NCI-H187 (cell line): ENCODE measurements around the gene NUP62.

Experiments used
- DNase-seq, 2 experiments: peaks; one replicate each; lab custom pipeline; 2025; lab: John Stamatoyannopoulos, UW

Gene NUP62

DNA sequence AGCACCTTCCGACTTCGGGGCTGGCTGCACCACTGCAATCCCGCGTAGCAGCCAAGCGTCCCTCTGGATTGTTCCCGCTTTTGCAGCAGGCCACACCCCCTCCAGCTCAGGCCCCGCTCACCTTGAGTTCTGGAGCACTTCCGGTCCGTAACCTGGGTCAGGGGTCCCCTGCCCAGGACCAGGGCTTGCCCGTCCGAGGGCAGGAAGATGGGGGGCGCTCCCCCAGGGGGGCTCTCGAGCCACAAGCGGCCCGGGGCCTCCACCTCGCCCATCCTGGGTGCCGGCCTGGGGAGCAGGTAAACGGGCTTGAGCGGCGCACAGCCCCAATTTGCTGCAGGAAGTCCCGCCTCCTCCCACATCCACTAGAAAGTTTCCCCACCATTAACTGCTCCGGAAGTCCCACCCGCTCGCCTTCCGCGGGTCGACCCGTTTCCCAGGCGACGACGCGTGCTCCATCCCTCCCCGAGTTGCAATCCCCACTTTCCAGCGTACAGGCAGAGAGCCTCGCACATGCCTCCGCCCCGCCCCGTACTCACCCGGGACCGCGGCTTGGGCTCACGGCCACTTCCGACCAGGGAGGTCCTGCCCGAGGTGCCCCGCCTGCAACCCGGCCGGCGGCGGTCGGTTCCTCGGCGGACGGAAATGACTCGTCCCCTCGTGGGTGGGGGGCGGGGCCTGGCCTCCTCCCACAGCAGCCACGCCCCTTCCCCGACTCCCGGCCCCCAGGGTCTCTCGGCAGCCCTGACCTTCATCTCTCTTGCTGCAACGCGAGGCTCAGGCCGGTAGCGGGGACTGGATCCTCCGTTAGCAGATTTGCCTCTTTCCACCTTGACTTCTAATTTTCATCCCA lies 62.1 kb downstream of the NUP62 start, which contains the start of gene PNKP:
TSS of gene PNKP (minus strand) at position 644 of the 850 bp plus-strand sequence. CDS start at position 272, 372 bp downstream.
- DNase-seq: peak; percentile 84 to 95

DNA sequence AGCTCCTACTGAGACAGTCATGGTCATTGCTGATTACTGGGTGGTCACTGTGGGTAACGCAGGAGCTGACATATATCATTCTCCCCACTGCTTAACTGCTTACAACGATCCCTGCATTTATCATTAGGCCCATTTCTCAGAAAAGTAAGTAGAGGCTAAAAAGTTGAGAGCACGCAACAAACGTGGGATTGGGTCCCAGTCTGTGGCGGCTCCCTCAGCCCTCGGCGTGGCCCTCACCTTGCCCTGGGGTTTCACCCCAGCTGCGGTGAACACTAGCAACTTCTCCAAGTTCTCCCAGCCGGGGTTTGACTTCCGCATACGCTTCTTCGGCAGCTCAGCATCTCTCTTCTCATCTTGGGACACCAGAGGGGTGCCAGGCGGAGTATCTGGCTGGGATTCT lies 64.4 kb downstream of the NUP62 start:
- no peak for DNase-seq

DNA sequence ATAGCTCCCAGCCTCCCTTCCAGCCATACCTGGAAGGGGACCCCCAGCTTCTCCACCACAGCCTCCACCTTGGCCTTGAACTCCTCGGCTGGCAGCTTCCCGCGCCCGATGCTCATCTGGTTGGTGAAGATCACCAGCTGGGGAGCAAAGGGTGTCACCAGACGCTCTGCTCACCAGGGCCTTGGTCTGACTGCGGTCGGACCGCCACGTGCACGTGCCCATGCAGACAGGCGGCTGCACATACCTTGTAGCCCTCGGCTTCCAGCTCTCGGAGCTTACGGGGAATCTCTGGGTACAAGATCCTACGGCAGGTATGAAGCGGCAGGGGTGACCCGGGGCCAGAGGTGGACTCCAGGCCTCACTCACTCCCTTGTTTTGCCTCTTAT lies 65.4 kb downstream of the NUP62 start:
- DNase-seq: no peak

DNA sequence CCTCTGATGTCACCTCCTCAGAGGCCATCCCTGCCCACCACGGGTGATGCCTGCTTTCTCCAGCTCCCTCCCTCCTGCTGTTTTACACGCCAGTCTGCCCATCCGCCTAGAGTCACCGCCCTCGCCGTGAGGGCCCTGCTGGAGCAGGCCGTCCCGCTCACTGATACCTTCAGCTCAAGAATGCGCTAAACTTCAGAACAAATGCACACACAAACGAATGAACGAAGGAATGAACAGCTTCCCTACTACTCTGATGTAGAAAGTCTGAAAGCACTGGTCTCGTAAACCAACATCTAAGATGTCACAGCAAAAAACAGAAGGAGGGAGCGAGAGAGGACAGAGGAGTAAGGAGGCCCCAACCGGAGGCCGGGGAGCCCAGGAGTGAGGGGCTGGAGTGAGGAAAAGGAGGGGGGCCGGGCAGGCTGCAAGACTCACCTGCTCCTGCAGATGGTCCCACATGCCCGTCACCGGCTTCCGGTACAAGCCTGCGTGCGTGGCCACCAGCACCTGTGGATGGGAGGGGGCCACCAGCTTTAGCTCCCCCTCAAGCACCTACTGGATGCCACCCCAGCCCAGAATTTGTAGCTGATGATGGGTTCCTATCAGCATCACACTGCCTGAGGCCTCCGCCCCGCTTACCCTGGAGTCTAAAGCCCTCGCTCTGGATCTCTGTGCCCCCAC lies 65.9 kb downstream of the NUP62 start:
- DNase-seq: no peak

DNA sequence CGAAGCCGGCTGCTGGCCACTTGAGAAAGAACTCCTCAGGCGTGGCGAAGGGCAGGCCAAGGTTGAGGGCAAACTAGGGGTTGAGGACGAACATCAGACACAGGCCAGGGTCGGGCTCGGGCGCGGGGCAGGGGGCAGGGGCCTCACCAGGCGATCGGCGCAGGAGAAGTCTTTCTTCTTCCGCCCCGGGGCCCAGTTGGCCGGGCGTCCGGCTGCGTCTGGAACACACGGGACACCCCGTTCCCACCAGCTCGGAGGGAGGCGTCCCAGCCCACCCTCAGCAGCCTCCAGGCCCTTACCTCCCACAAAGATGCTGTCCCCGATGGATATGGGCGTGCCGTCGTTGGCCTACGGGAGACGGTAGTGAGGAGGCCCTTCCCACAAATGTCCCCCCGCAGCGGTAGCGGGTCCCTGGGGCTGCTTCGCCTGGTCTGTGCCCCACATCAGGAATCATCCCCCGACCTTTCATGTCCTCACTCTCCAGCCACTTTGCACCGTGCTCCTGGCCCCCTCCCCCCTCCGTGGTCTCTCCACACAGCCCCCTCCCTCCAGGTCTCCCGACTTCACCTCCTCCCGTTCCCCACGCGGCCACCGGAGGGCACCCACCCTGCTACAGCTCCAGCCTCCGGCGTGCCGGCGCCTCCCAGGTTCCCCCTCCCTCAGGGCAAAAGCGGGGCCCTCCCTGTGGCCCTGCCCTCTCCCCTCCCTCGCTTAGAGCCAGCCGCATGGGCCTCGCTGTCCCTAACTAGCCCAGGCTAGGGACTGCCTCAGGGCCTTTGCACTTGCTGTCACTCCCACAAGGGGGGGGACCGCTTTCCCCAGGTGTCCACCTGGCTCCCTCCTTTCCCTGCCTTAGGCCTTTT lies 66.7 kb downstream of the NUP62 start:
- DNase-seq: no peak

DNA sequence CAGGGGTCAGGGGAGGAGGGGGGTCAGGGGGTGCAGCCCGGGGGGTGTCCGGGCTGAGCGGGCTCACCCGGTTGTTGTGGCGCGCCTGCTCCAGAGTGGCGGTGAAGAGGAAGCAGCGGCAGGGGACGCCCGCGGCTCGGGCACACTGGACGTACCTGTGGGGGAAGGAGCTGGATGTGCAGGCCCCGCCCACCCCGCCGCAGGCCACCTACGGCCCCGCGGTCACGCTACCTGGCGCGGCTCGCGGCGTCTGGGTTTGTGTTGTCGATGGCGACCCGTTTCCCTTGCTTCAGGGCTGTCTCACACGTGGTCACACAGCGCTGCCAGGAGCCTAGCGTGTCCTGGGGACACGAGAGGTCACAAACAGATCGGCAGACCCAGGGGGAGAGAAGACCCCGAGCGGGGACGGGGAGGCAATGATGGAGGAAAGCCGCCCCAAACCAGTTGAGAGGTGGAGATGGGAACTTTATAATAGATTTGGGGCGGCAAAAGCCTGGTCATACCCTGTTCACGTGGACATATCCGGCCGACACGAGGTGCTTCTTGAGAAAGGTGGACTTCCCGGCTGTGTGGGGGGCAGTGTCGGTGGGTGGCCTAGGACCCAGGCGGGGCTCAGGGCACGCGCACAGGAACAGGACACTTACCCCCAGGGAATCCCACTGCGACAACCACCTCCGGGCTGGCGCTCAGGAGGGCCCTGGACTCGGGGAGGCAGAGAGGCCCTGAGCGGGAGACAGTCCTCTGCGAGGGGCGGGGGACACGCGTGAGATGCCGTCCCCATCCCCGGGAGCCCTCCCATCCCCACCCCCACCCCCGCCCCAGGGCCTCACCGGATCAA lies 67.5 kb downstream of the NUP62 start:
- DNase-seq: peak; percentile 27 to 52

DNA sequence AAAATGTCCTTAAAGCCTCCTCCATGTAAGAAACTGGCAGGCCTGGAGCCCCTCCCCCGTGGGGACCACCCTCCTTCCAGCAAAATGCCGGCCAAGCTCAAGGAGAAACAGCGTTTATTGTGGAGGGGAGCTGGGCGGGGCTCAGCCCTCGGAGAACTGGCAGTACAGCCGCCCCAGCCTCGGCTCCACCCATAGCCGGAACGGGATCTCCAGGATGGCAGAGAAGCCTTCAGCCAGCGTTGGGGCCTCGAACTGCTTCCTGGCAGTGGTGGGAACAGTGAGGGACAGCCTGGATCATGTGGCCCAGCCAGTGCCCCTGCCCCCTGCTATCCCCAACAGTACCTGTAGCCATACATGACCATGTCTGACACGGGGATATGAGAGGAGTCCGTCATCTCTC lies 68.2 kb downstream of the NUP62 start:
- DNase-seq: peak in 1 of 2 experiments; percentile 30

DNA sequence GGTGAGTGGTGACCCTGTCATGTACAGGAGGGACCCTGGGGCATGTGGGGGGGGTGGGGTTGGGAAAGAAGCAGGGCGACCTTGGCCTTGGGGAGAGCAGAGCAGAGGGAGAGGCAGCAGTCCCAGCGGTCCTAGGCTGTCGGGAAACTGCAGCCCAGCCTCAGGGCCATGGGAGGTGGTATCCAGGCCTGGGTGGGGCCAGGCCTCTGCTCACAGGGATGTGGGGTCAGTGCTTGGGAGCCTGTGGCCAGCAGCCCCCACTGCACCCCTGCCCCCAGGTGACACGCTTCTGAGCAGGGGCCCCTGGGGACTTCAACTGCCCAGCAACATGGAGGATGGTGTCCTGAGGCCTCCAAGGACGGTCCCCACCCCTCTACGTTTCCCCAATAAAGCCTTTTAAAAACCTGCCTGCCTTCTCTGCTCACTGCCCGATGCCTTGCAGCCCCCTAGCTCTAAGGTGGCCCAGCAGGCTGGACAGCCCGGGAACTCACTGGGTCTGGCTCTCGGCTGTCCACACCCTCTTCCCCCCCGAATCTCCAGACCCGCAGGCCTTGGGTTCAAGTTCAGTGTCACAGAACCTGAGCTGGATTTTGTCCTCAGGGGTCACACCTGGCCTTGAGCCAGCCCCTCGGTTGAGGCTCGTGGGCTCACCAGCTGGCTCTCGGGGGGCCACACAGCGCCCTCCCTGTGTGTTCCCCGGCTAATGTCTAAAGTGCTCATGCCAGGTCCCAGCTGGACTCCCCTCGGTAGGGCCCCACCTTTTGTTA lies 68.8 kb downstream of the NUP62 start:
- no peak for DNase-seq

DNA sequence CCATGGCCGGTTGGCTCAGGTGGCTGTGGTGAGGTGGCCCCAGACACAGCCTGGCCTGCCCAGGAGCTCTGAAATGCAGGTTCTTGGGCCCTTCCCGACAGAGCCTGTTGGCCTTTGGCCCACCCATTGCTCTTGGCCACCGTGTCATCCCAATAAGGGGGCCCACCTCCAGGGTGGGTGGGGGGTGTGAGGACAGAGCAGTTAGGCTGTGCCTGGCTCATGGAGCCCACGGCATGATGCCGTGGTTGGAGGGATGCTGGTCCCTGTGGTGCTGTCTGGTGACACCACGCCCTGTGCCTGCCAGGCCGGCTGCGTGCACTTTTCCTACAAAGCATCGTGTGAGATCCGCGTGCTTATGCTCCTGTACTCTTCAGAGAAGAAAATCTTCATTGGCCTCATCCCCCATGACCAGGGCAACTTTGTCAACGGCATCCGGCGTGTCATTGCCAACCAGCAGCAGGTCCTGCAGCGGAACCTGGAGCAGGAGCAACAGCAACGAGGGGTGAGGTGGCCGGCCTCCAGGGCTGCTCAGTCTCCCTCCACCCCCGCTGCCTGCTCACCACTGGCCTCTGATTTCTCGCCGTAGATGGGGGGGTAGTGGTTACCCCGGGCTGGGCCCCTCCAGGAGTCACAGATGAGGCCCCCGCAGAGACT lies 69.5 kb downstream of the NUP62 start:
- DNase-seq: no peak

DNA sequence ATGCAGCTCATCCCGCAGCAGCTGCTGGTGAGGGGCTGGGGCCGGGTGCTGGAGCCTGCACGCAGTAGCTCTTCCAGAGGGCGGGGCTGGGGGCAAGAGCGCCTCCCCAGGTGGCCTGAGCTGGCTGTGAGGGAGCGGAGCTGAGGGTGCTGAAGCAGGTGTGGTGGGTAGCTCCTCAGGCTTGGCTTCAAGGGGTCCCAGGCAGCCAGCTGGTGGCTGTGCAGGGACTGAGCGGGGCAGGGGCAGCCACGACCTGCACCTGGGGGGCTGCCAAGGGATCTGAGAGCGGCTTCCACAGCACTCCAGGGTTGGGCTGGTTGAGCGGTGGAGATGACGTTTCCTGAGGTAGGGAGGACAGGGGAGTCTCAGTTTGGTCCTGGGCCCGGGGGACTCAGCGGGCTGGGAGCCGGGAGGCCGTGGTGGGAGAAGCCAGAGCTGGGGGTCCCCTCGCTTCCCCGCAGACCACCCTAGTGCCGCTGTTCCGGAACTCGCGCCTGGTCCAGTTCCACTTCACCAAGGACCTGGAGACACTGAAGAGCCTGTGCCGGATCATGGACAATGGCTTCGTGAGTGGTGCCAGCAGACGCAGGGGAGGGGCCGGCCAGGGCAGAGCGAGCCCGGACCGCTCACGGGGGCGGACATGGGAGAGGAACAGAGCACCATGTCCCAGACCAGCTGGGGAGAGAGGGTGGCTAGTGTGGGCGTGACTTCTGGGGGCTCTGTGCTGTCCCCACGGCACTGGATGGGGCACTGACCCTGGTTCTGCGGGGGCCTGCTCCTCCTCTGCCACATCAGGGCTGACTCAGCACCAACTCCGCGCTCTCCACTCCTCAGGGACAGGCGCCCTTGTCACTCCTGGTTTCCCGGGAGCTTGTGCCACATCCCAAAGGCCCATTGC lies 71.0 kb downstream of the NUP62 start:
- DNase-seq: no peak

DNA sequence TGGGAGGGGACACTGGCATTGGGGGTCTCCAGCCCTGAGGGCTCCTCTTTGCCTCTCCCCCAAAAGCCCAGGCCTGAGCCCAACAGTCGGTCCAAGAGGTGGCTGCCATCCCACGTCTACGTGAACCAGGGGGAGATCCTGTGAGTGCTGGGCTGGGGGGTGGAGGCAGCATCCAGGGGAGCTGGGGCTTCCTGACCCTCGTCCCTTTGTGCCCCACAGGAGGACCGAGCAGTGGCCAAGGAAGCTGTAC lies 71.5 kb downstream of the NUP62 start:
- DNase-seq: no peak

DNA sequence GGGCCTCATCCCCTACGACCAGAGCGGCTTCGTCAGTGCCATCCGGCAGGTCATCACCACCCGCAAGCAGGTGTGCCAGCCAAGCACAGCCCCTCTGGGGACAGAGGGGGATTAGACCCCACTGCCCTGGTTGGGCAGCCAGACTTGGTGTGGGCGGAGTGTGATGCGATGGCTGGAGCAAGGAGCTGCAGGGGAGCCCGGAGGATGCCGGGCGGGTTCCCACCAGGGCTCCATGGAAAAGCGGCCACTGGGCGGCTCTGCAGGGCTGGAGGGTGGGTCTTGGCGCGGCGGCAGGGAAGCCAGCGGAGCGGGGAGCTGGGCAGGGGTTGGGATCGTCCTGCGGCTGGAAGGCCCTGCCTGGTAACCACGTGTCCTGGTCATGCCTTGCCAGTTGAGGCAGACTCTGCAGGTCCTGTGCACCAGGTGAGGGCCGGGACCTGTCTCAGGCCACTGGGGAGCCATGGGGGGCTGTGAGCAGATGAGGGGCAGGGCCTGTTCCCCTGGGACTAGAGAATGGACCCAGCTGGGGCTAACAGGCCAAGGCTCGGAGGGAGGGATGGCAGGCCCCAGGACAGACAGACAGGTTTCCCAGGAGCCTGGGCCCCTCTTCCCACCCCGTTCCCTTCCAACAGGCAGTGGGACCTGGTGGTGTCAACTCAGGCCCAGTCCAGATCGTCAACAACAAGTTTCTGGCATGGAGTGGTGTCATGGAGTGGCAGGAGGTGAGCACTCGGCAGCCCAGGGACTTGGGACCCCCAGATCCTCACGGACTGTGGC lies 72.1 kb downstream of the NUP62 start:
- no peak for DNase-seq
